HG02938 (cell line): Measurements from ENCODE around the gene CSDE1.

ENCODE experiments used
- ATAC-seq: cut with Tn5 transposase; IDR thresholded peaks from one replicate; pipeline ENCODE4 v1.9.1; 2021; ENCODE audit warnings: mild to moderate bottlenecking, moderate library complexity; ENCODE audit not compliant: unreplicated experiment

Gene CSDE1

DNA sequence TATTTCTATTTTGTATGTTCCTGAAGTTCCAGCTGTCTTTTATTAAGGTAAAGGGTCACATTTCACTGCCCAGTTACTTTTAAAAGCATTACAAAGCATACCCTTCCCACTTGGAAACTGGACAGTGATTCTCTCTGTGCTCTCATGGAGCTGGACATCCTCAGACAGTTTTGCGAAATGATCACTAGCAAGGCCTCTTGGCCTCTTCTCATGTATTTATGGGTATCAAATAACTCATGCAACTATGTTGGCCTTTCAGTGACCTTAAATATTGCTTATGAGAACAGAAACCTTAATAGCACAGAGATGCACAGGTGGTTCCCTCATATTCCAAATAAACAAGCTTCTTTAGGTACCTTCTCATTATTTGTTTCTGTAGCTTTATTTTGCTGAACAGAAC, 54.5 kb downstream of the CSDE1 start:
- no peak for ATAC-seq

DNA sequence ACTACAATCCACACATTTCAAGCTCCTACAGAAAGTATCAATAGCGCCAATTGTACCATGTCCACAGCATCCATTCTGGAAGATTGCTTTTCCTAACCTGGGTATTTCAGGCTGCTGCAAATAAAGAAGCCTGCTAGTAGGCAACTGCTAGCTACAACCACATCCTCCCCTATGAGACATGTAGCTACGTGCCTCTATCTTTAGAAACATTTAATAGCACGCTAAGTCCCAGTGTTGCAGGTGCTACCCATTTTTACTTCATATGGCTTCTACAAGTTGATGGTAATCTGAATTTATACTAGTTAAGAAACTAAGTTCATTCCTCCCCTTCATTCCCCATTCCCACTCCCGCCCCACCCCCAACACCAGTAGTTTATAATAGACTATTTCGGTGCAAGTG, 55.0 kb downstream of the CSDE1 start:
- no peak for ATAC-seq

DNA sequence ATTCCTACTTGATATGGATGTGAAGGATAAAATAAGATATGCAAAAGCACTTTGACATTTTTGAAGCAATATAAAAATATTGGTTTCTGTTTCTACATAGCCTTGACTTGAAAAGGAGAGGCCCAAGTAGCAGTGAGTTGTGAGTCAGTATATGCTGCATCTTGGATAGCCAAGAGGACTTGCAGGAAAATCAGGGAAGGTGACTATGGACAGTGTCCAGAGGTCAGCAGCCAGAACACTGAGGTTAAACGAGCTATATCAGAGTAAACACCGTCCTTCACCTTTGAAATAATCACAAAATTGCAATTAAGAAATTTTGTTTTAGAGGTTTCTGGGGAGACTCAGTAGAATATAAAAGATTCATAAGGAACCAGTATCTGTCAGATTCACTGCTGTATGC, 55.9 kb downstream of the CSDE1 start:
- ATAC-seq, result no peak

DNA sequence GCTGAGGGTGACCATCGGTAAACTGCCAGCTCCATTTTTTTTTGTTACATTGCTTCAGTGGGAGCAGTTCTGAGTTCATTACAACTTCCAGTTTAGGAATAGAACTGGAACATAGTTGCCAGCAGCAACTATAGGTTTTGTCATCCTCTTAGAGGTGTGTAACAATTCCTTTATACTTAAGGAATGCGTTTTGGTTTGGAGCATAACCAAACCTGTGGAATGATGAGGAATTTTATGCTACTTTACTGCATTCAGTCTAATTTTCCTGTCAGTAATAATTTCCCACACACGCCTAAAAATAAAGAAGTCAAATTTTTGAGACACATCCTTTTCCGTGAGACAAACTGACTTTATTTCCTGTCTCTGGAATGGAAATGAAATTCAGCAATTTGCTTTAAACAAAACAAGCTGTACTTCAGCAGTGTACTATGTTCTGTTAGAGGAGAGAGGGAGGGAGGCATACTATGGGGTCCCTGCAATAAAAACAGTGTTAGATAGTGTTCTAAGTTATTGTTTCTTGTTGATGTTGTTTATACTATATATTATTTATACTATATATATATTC, 57.7 kb downstream of the CSDE1 start:
- ATAC-seq, result no peak

DNA sequence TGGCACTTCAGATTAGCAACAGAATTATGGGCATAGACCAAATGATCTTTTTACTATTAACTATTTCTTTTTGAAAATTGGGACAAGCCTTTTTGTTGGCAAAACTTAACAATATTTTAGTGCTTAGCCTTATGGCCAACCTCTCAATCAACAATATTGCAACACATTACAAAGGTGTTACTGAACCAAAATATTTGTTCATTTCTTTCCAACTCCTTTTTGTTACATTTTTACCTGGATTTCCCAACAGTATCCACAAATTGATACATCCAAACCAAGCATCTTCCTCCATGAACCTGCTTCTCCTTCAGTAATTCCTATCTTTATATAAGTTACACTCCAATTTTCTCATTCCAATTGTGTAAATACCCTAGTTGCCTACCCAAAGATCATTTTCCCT, 61.0 kb downstream of the CSDE1 start:
- no peak for ATAC-seq

DNA sequence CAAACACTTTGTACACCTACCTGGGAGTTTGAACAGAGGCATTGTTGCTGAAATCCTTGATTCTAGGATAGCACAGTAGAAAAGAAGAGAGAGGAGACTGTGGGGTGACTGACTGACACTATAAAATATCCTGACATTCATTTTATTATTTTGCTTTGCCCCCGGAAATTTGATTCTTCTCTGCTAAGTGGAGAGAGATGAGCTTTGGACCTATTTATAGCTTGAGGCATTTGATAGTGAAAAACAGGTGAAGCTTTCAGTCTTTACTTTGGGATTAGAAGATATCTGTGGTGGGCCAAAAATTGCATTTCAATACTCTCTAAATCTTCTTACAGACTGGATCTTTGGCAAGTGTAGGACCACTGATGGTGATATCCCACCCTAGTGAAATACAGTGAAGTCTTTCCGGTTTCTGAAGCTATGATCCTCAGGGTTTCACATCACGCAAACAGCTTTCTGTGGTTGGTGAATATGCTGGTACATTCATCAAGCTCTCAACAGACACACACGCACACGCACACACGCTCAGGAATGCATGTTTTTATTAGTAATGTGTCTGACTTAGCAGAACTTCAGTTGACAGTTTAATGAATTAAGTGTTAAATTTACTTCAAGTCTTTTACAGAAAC, 62.2 kb downstream of the CSDE1 start, which contains the start of gene AMPD1:
Gene AMPD1 (minus strand): TSS at position 117 of the 629 bp plus-strand sequence. CDS start 75 bp downstream, at position 42.
- no peak for ATAC-seq

DNA sequence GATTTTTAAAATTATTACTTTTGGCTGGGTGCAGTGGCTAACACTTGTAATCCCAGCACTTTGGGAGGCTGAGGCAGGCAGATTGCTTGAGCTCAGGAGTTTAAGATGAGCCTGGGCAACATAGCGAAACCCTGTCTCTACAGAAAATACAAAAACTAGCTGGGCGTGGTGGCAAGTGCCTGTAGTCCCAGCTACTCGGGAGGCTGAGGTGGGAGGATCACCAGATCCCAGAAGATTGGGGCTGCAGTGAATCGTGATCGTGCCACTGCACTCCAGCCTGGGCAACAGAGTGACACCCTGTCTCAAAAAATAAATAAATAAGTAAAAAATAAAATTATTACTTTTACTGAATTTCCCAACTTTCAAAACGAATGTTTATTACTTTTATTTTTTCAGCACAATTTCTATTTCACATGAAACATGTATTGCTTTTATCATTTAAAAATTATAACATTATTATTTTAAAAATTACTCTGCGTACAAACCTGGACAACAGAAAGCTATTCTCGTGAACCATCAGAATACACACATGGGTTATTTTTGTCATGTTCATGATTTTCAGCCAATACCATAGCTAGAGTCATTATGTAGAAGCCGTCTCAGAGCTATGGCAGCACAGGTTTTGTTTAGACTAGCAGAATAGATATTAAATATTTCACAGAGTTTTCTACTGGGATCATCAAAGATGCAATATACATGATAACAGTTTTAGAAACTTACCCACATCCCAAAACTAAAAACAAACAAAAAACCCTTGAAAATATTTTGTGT, 63.1 kb downstream of the CSDE1 start:
- ATAC-seq, result no peak

DNA sequence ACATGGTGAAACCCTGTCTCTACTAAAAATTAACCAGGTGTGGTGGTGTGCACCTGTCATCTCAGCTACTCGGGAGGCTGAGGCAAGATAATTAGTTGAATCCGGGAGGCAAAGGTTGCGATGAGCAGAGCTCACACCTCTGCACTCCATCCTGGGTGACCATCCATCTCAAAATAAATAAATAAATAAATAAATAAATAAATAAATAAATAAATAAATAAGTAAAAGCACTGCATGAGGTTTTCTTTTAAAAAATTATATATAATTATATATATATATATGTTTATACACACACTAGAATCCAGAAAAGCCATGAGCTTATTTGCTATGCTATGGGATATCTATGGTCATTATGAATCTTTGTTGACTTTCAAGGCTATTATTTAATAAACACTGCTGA, 64.8 kb downstream of the CSDE1 start:
- ATAC-seq, result no peak

DNA sequence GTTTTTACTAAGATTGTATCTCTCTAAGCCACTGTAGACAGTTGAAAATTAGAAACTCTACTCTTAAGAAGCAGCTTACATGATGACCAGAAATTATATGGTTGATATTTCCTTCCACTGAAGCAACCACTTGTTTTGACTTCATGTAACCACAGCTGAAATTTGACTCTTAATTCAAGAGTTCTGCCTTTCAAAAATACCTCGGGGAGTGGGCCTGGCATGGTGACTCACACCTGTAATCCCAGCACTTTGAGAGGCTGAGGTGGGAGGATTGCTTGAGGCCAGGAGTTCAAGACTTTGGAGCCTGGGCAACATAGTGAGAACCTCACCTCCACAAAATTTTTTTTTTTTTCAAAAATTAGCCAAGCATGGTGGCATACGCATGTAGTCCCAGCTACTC, 66.7 kb downstream of the CSDE1 start:
- ATAC-seq, result no peak

DNA sequence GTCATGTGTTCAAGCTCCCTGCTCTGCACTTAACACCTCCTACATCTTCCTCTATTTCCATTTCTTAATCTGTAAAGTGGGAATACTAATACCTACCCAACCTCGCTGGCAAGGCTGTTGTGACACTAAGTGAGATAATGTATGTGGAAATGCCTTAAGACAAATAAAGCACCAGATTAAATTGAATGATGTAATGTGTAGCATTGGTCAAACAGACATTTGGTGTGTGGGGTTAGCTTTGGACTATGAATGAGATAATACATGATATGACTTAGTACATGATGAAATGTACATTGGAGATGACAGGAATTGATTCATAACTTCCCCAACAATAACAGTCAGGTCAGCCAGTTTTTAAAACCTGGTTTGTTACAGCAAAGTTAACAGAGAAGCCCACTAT, 67.6 kb downstream of the CSDE1 start:
- ATAC-seq, result no peak

DNA sequence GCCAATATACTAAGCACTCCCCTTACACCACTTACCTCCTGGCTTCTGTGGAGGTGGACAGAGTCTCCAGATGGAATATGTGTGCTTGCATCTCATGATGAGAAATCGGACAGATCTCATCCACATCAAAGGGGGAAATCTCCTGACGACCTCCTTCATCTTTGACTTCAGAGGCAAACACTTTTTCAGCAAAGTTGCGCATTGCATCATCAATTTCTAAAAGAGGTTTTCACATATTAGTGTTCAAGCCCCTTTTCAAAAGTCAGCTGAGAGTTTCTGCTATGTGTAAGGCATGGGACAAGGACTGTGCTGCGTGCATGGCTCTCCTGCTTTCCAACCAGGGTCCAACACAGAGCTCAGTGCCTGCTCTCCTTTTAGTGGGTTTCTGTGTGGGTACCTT, 69.3 kb downstream of the CSDE1 start:
- ATAC-seq, result no peak

DNA sequence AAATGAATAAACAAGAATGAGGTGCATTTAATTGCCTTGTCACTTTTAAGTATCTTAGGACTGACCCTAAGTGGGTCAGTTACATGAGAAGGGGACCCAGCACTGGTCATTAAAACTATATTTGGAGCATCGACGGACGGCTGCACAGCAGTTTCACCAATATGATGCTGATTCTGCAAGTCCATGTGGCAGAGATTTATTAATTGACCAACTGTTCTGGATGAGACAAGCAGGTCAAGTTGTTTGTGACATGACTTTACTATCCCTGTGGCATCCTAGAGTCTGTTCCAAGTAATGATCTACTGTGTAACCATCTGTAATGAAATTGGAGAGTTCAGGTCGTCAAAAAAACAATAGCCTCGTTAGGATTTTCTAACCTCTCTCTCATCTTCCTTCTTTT, 71.9 kb downstream of the CSDE1 start:
- ATAC-seq, result no peak

DNA sequence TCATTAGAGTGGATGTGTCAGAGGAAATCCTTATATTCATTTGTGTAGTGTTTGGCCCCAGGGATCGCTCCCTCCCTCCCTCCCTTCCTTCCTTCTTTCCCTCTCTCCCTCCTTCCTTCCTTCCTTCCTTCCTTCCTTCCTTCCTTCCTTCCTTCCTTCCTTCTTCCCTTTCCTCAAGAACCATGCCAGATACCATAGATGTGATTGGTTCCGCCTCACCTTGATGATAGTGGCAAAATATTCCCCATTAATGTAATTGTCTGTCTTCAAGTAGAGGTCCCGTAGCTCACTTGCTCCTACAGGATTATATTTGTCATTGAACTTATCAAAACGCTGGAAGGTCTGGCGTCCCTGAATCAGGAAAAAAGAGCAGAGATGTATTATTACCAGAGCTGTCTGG, 80.1 kb downstream of the CSDE1 start:
- ATAC-seq, result no peak

DNA sequence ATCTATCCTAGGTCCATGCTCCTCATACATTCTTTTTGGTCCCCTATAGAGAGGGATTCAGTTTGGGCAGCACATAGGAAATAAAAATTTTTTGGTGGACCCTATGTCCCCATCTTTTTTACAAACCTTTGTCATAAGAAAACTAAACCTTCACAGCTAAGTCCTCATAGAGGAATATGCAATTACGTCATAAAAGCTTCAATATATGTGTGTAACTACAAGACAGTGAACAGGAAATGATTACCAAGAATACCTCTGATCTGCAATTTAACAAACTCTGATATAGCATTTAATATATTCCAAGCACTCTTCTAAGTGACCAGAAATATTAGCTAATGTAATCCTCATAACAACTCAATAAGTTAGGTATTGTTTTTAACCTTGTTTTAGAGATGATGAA, 81.7 kb downstream of the CSDE1 start:
- ATAC-seq, result no peak

DNA sequence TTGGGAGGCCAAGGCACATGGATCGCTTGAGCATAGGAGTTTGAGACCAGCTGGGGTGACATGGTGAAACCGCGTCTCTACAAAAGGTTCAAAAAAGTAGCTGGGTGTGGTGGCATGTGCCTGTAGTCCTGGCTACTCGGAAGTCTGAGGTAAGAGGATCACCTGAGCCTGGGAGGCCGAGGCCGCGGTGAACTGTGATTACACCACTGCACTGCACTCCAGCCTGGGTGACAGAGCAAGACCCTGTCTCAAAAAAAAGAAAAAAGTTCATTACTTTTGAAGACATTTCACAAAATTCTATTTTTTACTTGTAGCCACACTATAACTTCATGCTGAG, 85.9 kb downstream of the CSDE1 start:
- no peak for ATAC-seq

DNA sequence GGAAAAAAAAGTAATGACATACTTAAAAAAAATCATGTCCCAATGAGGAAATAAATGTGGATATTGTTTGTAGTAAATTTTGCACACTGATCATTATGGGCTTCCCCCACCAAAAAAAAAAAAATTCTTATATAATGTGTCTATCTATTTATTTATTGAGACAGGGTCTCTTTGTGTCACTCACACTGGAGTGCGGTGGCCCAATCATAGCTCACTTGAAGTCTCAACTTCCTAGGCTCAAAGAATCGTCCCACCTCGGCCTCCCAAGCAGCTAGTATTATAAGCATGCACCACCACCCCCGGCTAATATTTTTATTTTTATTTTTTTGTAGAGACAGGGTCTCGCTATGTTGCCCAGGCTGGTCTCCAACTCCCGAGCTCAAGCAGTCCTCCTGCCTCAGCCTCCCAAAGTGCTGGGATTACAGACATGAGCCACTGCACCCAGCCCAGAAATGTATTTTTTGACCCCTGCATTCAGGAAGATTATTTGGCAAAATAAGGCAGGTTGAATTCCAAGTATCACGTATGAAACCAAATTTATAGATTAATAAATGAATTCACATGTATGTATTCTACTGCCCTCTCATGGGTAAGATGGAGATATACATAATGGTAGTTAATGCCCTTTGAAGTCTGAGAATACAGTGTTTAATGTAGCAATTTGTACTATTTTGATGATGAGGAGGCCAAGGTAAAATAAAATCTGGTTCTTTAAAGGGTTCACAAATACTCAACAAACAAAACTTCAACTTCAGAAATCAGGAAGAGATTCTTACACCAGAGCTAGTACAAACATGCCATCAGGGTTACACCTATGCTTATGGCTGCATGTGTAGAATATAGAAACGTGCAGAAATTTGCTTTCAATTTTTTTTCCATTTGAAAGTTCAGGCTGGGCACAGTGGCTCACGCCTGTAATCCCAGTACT, 86.5 kb downstream of the CSDE1 start:
- no peak for ATAC-seq

DNA sequence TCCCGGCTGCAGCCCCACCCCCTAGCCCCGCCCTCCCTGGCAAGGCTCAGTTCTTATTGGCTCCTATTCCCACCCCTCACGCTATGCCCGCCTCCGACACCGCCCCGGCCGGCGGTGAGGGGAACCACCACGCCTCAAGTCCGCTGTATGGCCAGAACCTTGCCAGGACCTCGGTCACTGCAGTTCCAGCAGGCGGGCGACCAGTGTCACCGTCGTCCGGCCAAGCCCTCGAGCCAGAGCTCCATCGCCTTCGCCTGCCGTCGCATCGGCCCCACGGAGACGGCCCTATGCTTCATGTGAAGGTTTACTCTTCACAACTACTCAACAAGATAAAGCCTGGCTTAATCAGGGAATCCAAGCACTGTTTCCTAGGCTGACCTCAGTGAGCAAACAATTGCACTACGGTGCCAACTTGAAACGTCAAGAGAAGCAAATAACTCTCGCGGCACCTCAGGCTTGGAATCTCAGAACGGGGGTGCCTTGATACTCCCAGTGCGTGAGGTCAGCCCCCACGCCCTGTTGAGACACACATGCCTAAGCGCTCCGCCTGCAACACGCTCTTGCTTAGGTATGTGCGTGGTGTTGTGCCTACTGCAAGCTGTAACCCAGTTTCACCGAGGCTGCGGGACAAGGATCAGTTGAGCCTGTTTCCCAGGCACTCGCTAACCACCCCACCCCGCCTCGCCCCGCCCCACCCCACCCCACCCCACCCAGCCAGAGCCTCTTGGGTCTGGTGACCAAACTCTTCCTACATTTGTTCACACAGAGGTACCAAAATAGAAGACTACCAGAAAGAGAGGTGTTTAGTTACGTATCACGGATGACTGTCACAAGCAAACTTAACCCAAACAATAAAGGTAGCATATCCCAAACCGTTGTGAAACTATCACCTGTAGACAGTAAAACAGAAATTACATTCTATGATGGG, 87.4 kb downstream of the CSDE1 start:
- peak; percentile 96 for ATAC-seq

DNA sequence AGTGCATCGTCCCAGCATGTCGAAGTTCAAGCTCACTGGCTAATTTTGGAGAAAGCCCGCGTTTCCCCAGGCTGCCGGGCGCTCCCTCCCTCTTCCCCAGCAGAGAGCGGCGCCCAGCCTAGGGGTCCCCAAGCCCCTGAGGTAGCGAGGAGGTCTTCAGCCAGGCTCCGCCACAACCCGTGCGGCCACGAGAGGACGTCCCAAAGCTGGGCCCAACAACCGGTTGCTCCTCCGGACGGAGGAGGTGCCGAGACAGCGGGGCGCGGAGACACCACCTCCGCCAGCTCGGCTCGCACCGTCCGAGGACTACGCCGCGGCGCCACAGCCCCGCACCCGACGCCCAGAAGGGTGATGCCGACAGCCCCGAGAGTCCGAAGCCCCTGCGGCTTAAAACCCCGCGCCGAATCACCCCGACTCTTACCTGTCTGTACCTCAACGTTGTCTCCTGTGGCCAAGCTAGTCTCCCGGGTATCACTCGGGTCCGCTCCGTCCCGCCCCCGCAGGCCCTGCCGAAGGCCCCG, 88.2 kb downstream of the CSDE1 start, which contains the start of gene DENND2C:
Gene DENND2C (minus strand): TSS at position 488 of the 521 bp plus-strand sequence. CDS start 44,065 bp downstream, outside the sequence.
- ATAC-seq, result peak; percentile 60

DNA sequence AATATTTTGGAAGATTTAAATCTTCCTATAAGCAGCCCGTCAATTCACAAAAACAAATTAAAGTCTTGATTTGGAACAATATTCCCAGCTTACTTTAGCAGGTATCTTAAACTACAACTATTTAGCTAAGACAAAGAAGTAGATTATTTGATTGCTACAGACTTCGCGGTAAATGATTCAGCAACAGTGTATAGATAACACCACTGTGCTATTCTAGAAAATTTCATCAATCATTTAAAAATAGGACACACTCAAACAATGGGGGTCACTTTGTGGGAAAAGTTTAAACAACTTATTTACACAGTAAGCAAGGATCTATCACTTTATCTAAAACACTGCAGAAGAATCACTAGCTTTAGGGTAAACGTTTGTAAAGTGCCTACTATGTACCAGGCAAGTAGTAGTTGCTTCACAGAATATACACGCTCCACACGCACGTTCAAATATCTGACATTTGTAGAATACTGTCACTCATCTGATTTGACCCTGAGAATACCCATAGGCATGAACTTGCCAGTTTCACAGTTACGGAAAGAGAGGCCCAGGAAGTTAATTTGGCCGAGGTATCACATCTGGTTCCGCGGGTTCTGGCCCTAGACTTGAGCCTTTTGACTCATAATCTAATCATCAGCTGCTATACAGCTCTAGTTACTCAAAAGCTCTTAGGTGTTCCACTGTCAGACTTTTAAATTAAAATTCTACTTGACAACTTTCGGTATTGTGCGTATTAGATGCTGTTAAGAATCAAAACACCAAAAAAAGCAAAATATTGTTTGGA, 88.8 kb downstream of the CSDE1 start:
- ATAC-seq, result no peak
